ENCODE results near the gene SIPA1L3.

DNA sequence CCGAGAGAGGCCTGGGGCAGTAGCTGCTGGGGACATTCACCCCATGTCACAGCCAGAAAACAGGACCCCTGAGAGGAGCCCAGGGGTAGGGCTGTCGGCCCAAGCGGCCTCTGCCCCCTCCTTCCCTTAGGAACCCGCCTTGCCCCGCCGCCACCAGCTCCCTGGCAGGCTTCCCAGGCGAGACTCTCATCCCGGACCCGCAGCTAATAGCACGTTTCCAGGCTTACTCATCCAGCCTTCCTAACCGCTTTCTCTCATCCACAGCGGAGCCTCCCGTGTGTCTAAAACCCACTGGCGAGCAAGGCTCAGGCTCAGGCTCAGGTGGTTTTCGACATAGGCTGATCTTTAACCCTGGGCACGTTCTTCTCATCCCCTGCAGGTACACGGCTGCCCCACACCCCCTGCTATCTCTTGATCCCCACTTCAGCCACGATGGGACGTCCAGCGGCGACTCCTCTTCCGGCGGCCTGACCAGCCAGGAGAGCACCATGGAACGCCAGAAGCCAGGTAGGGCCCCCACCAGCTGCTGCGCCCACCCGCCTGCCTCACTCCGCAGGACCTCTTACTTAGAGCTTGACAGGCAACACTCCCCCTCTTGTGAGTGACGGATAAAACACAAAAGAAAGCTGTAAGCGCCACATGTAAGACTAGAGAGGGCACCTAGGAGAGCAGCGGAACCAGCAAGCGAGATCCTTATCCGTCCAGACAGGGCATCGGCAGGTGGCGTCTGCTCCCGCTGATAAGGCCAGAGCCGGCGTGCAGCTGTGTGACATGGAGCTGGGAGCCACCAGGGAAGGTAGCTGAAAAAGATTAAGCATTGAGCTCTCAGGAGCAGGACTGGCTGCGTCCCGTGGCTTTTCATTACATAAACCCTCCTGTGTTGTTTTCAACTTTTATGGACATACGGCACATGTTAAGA, 245.7 kb downstream of the SIPA1L3 start:
- TF ChIP-seq, protein P1, sequence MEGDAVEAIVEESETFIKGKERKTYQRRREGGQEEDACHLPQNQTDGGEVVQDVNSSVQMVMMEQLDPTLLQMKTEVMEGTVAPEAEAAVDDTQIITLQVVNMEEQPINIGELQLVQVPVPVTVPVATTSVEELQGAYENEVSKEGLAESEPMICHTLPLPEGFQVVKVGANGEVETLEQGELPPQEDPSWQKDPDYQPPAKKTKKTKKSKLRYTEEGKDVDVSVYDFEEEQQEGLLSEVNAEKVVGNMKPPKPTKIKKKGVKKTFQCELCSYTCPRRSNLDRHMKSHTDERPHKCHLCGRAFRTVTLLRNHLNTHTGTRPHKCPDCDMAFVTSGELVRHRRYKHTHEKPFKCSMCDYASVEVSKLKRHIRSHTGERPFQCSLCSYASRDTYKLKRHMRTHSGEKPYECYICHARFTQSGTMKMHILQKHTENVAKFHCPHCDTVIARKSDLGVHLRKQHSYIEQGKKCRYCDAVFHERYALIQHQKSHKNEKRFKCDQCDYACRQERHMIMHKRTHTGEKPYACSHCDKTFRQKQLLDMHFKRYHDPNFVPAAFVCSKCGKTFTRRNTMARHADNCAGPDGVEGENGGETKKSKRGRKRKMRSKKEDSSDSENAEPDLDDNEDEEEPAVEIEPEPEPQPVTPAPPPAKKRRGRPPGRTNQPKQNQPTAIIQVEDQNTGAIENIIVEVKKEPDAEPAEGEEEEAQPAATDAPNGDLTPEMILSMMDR (IDR thresholded peaks at IDR 0.05; ENCODE audit: low read depth, low read length) = no peak
- no peak for TF ChIP-seq EZH2phosphoT487 (IDR thresholded peaks at IDR 0.05; ENCODE audit: low read depth)

All from OCI-LY3 (cell line).